H9 (cell line): ENCODE measurements around the gene IREB2. TPM values are rescaled to one million over a fixed set of nuclear protein-coding genes. Genes with fewer than 3 reads are reported as not detected.

Experiments
- DNase-seq: peaks from one replicate; pipeline ENCODE4 v3.0.0-alpha.2; 2017
- H2AFZ ChIP-seq: one replicate; pipeline ENCODE4 v1.6.1; 2013; ENCODE audit warnings: mild to moderate bottlenecking, low read length, control low read depth, moderate library complexity
- H2AK5ac ChIP-seq: 2 replicates; pipeline ENCODE4 v1.6.1; 2013; ENCODE audit warnings: low read length, control low read depth, mixed read lengths; ENCODE audit not compliant: insufficient read length
- H2BK120ac ChIP-seq: one replicate; pipeline ENCODE4 v1.6.1; 2013; ENCODE audit warnings: low read depth, mild to moderate bottlenecking, low read length, control low read depth, inconsistent platforms; ENCODE audit not compliant: poor library complexity, severe bottlenecking
- H2BK12ac ChIP-seq: 2 replicates; pipeline ENCODE4 v1.6.1; 2013; ENCODE audit warnings: low read length, control low read depth, mixed read lengths, low read depth; ENCODE audit not compliant: insufficient read length
- H2BK15ac ChIP-seq: 2 replicates; pipeline ENCODE4 v1.6.1; 2013; ENCODE audit warnings: low read depth, low read length, control low read depth
- H2BK20ac ChIP-seq: one replicate; pipeline ENCODE4 v1.6.1; 2013; ENCODE audit warnings: low read depth, mild to moderate bottlenecking, low read length, control low read depth, inconsistent platforms; ENCODE audit not compliant: poor library complexity, severe bottlenecking
- H2BK5ac ChIP-seq: 2 replicates; pipeline ENCODE4 v1.6.1; 2013; ENCODE audit warnings: low read length, control low read depth, mixed read lengths; ENCODE audit not compliant: insufficient read length
- H3K14ac ChIP-seq: 2 replicates; pipeline ENCODE4 v1.6.1; 2013; ENCODE audit warnings: low read length, control low read depth; ENCODE audit not compliant: insufficient read depth
- H3K18ac ChIP-seq: 2 replicates; pipeline ENCODE4 v1.6.1; 2013; ENCODE audit warnings: low read depth, mild to moderate bottlenecking, mixed read lengths, low read length, control low read depth; ENCODE audit not compliant: insufficient read length
- H3K23ac ChIP-seq: 2 replicates; pipeline ENCODE4 v1.6.1; 2013; ENCODE audit warnings: low read length, control low read depth, mixed read lengths, low read depth; ENCODE audit not compliant: insufficient read length
- H3K23me2 ChIP-seq: 2 replicates; pipeline ENCODE4 v1.6.1; 2013; ENCODE audit warnings: low read depth, mild to moderate bottlenecking, mixed read lengths, low read length, control low read depth; ENCODE audit not compliant: insufficient read length, poor library complexity, severe bottlenecking
- H3K27ac ChIP-seq: 2 replicates; pipeline ENCODE4 v1.5.1; 2013; ENCODE audit warnings: low read length, control low read depth, mixed read lengths, low read depth; ENCODE audit not compliant: insufficient read length
- H3K27me3 ChIP-seq: 2 replicates; pipeline ENCODE4 v1.6.1; 2013; ENCODE audit warnings: low read length, control low read depth, inconsistent platforms; ENCODE audit not compliant: insufficient read depth
- H3K4ac ChIP-seq: 2 replicates; pipeline ENCODE4 v1.6.1; 2013; ENCODE audit warnings: low read depth, mild to moderate bottlenecking, control low read depth, inconsistent platforms, low read length, moderate library complexity
- H3K4me1 ChIP-seq: 2 replicates; pipeline ENCODE4 v1.6.1; 2013; ENCODE audit warnings: low read length, control low read depth, inconsistent platforms; ENCODE audit not compliant: insufficient read depth
- H3K4me2 ChIP-seq: 2 replicates; pipeline ENCODE4 v1.6.1; 2013; ENCODE audit warnings: low read length, control low read depth, mixed read lengths; ENCODE audit not compliant: insufficient read length, insufficient read depth
- H3K56ac ChIP-seq: 2 replicates; pipeline ENCODE4 v1.6.1; 2013; ENCODE audit warnings: low read depth, mild to moderate bottlenecking, mixed read lengths, low read length, control low read depth; ENCODE audit not compliant: insufficient read length
- H3K79me1 ChIP-seq: 2 replicates; pipeline ENCODE4 v1.6.1; 2013; ENCODE audit warnings: low read depth, mild to moderate bottlenecking, moderate library complexity, low read length, control low read depth, inconsistent platforms; ENCODE audit not compliant: insufficient read depth, poor library complexity, severe bottlenecking
- H3K79me2 ChIP-seq: 2 replicates; pipeline ENCODE4 v1.6.1; 2013; ENCODE audit warnings: low read length, control low read depth, inconsistent platforms; ENCODE audit not compliant: insufficient read depth
- H3K9ac ChIP-seq: 2 replicates; pipeline ENCODE4 v1.6.1; 2013; ENCODE audit warnings: low read length, control low read depth, mixed read lengths; ENCODE audit not compliant: insufficient read length; ENCODE audit errors: extremely low read depth
- H3K9me3 ChIP-seq: one replicate; pipeline ENCODE4 v1.6.1; 2013; ENCODE audit warnings: low read depth, low read length, inconsistent platforms; ENCODE audit not compliant: control insufficient read depth
- H3T11ph ChIP-seq: one replicate; pipeline ENCODE4 v1.6.1; 2013; ENCODE audit warnings: mild to moderate bottlenecking, low read length, control low read depth, inconsistent platforms
- H4K20me1 ChIP-seq: one replicate; pipeline ENCODE4 v1.6.1; 2013; ENCODE audit not compliant: control insufficient read depth, insufficient read length, insufficient read depth
- H4K5ac ChIP-seq: 2 replicates; pipeline ENCODE4 v1.6.1; 2013; ENCODE audit warnings: low read depth, mild to moderate bottlenecking, mixed read lengths, low read length, control low read depth; ENCODE audit not compliant: insufficient read length
- H4K8ac ChIP-seq: replicated peaks from 2 replicates; pipeline ENCODE4 v1.6.1; 2013; ENCODE audit warnings: low read length, control low read depth, mixed read lengths, low read depth; ENCODE audit not compliant: insufficient read length
- H4K91ac ChIP-seq: 2 replicates; pipeline ENCODE4 v1.6.1; 2013; ENCODE audit warnings: low read depth, mild to moderate bottlenecking, moderate library complexity, mixed read lengths, low read length, control low read depth; ENCODE audit not compliant: insufficient read length
- H3K27ac Mint-ChIP-seq, 3 experiments: 2 replicates in 2 of 3; 3 replicates in 1 of 3; pipeline ENCODE4 v1.8.0; 2020 to 2021; ENCODE audit warnings: mixed read lengths in 3 of 3, mild to moderate bottlenecking in 1 of 3, moderate library complexity in 1 of 3
- H3K27me3 Mint-ChIP-seq: 2 replicates; pipeline ENCODE4 v1.8.0; 2021; ENCODE audit warnings: low read depth, mild to moderate bottlenecking, moderate library complexity, mixed read lengths
- H3K36me3 Mint-ChIP-seq, 3 experiments: 2 replicates in 2 of 3; 3 replicates in 1 of 3; pipeline ENCODE4 v1.8.0; 2020 to 2021; ENCODE audit warnings: low read depth in 3 of 3, mixed read lengths in 3 of 3; ENCODE audit not compliant: insufficient read depth in 1 of 3
- H3K4me1 Mint-ChIP-seq, 2 experiments: 2 replicates each; pipeline ENCODE4 v1.8.0; 2020; ENCODE audit warnings: mixed read lengths in 2 of 2
- H3K4me3 Mint-ChIP-seq, 2 experiments: 2 replicates in 1 of 2; 3 replicates in 1 of 2; pipeline ENCODE4 v1.8.0; 2020 to 2021; ENCODE audit warnings: mild to moderate bottlenecking in 2 of 2, mixed read lengths in 2 of 2, moderate library complexity in 1 of 2
- H3K9me3 Mint-ChIP-seq, 2 experiments: 2 replicates in 1 of 2; 3 replicates in 1 of 2; pipeline ENCODE4 v1.8.0; 2020; ENCODE audit warnings: mild to moderate bottlenecking in 2 of 2, mixed read lengths in 2 of 2, moderate library complexity in 1 of 2
- WGBS: extraction: QIAGEN DNeasy Blood & Tissue Kit; methylation state at CpG from one replicate; pipeline ENCODE4 v1.1.7; 2013; ENCODE audit warnings: missing lambda C conversion rate, low lambda C conversion rate, mixed read lengths; ENCODE audit not compliant: insufficient read length; ENCODE audit errors: extremely low coverage; 5-methylcytosine and 5-hydroxymethylcytosine counted together
- total RNA-seq: library from RNA; stranded (reverse); gene quantifications from 2 replicates; pipeline ENCODE4 v1.2.1, GENCODE V29; 2021
- TF ChIP-seq, protein P1 (sequence below): fragments of 200-600 bp; sonication (generic); conservative IDR thresholded peaks from 3 replicates; pipeline ENCODE4 v1.8.0; 2021; ENCODE audit warnings: antibody characterized with exemption, mild to moderate bottlenecking

IREB2 gene
- total RNA-seq, 1 experiment from 2014 or later, result 87.6 TPM

DNA sequence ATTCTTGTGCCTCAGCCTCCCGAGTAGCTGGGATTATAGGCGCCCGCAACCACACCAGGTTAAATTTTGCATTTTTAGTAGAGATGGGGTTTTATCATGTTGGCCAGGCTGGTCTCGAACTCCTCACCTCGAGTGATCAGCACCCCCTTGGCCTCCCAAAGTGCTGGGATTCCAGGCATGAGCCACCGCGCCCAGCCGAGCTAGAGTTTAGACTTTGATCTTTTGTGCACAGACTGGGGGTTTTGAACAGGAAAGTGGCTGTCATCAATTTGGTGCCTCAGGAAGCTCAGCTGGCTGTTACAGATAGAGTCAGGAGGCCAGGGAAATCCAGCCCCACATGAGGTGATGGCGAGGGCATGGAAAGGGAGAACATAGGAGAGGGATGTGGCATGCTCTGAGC, 19.3 kb upstream of the IREB2 start:
- H3K79me2 ChIP-seq, result no peaks in the 10 kb centered on the region
- H3K9me3 ChIP-seq, result no peaks in the 10 kb centered on the region
- H3K27ac Mint-ChIP-seq, result no peak overlapping the region
- no peaks in the 10 kb centered on the region for H4K20me1 ChIP-seq
- TF ChIP-seq, protein P1, sequence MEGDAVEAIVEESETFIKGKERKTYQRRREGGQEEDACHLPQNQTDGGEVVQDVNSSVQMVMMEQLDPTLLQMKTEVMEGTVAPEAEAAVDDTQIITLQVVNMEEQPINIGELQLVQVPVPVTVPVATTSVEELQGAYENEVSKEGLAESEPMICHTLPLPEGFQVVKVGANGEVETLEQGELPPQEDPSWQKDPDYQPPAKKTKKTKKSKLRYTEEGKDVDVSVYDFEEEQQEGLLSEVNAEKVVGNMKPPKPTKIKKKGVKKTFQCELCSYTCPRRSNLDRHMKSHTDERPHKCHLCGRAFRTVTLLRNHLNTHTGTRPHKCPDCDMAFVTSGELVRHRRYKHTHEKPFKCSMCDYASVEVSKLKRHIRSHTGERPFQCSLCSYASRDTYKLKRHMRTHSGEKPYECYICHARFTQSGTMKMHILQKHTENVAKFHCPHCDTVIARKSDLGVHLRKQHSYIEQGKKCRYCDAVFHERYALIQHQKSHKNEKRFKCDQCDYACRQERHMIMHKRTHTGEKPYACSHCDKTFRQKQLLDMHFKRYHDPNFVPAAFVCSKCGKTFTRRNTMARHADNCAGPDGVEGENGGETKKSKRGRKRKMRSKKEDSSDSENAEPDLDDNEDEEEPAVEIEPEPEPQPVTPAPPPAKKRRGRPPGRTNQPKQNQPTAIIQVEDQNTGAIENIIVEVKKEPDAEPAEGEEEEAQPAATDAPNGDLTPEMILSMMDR, result no peak
- no peaks in the 10 kb centered on the region for H3K23me2 ChIP-seq
- H4K8ac ChIP-seq, result no peak overlapping the region
- no peak overlapping the region for H2BK5ac ChIP-seq
- no CpG with 5 or more reads among the region's 9 CpGs for WGBS
- peaks cover 8 to 9% of the 10 kb centered on the region in 2 experiments for H3K4me1 Mint-ChIP-seq
- H3K9me3 Mint-ChIP-seq, result peaks cover 4 to 7% of the 10 kb centered on the region in 2 experiments; a peak in 4 of 5 replicates
- H3K56ac ChIP-seq, result no peak overlapping the region
- no peaks in the 10 kb centered on the region for H3K27me3 ChIP-seq
- peaks cover 9% of the 10 kb centered on the region; the same call in 1 of the 2 replicates for H3K27me3 Mint-ChIP-seq
- no peak overlapping the region for H2BK12ac ChIP-seq
- H3T11ph ChIP-seq, result no peak overlapping the region
- no peaks in the 10 kb centered on the region for H3K4me1 ChIP-seq
- H4K91ac ChIP-seq, result no peak overlapping the region
- no peak overlapping the region for H3K14ac ChIP-seq
- no peak overlapping the region for H2BK15ac ChIP-seq
- no peak overlapping the region for H2AFZ ChIP-seq
- H3K9ac ChIP-seq, result no peak overlapping the region
- H4K5ac ChIP-seq, result no peak overlapping the region
- H2BK120ac ChIP-seq, result no peak overlapping the region
- H3K18ac ChIP-seq, result no peak overlapping the region
- H3K27ac ChIP-seq, result no peak overlapping the region
- H3K79me1 ChIP-seq, result no peaks in the 10 kb centered on the region
- no peak overlapping the region for H3K23ac ChIP-seq
- H3K4me3 Mint-ChIP-seq, result no peak overlapping the region
- DNase-seq, result no peak
- H3K36me3 Mint-ChIP-seq, result peaks cover 0 to 5% (median 0%) of the 10 kb centered on the region in 3 experiments; a peak in 2 of 7 replicates
- H3K4ac ChIP-seq, result no peak overlapping the region
- H2BK20ac ChIP-seq, result no peak overlapping the region
- H2AK5ac ChIP-seq, result no peak overlapping the region
- H3K4me2 ChIP-seq, result no peak overlapping the region
